Measurements from ENCODE around the gene OR10P1.
"Not testable (repeated sequence)": the region's sequence is repeated elsewhere in the genome, so short reads cannot be mapped to it uniquely, and the experiment has no call there.

Gene OR10P1

DNA sequence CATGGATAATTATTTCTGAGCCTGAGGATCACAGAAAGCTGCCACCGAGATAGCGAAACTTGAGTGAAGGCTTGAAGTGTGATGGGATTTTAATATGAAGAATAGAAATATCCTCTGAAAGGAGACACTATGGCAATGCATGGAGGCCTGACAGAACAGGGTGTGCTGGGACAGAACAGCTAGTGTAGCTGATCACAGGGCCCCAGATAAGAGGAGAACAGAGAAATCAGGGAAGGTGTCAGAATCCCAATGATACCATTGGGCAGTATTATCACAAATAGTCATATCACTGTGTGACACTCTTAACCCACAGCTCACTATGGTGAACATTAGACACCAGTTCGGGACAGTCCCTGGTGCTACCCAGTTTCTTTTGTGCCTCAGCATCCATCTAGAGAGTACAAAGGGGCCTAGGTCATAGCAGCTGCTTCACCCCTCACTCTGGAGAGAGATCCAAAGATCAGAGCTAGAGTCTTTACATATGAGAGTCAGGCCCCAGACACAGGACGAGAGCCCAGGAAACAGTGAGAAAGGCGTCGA is 506 bp upstream of the OR10P1 start:
- no peak overlapping the region for H3K4me3 ChIP-seq (ENCODE audit: low read length)
- no peaks in the 10 kb centered on the region for H3K4me1 ChIP-seq (ENCODE audit: insufficient read depth, low read length)
- H3K27me3 ChIP-seq (ENCODE audit: insufficient read depth, low read length): no peaks in the 10 kb centered on the region
- H2AFZ ChIP-seq (ENCODE audit: low read depth, low read length): no peak overlapping the region
- no peaks in the 10 kb centered on the region for H3K9me3 ChIP-seq (ENCODE audit: low read length)
- no peaks in the 10 kb centered on the region for H3K36me3 ChIP-seq (ENCODE audit: insufficient read depth, low read length)

- no peak overlapping the region for H3K4me3 ChIP-seq (ENCODE audit: low read length)
- H3K36me3 ChIP-seq (ENCODE audit: insufficient read depth, low read length): no peaks in the 10 kb centered on the region
- H2AFZ ChIP-seq (ENCODE audit: low read depth, low read length): no peak overlapping the region
- H3K9me3 ChIP-seq (ENCODE audit: low read length): no peaks in the 10 kb centered on the region
- no peaks in the 10 kb centered on the region for H3K4me1 ChIP-seq (ENCODE audit: insufficient read depth, low read length)
- H3K27me3 ChIP-seq (ENCODE audit: insufficient read depth, low read length): no peaks in the 10 kb centered on the region
These were observed 775 bp downstream of the OR10P1 start for GRCh38 chr12:55637467-55637866.

DNA sequence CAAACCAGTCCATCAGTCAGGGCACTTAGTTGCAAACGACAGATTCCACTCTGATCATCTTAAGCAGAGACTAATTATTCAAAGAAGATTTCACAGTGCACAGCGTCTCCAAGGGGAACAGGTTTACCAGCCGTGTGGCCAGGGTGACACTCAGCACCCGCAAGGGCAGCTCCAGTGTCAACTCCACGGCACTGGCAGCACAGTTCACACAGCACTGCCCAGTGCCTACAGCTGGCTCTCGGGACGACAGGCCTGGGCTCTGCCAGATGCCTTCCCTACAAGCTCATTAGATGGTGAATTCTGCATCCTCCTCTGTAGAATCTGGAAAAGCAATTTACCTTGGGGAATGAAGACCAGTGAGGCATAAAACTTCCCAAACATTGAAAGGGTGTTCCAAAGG is 4.9 kb downstream of the OR10P1 start:
- Histone ChIP-seq H2AFZ (ENCODE audit: low read depth, low read length) (no peak overlapping the region), H3K36me3 (ENCODE audit: insufficient read depth, low read length) (no peaks in the 10 kb centered on the region), H3K4me1 (ENCODE audit: insufficient read depth, low read length) (no peaks in the 10 kb centered on the region), H3K4me3 (ENCODE audit: low read length) (no peak overlapping the region), H3K27me3 (ENCODE audit: insufficient read depth, low read length) (peaks cover 5% of the 10 kb centered on the region), H3K9me3 (ENCODE audit: low read length) (peaks cover 3% of the 10 kb centered on the region)

- Histone ChIP-seq H3K36me3 (ENCODE audit: insufficient read depth, low read length) (no peaks in the 10 kb centered on the region), H2AFZ (ENCODE audit: low read depth, low read length) (no peak overlapping the region), H3K27me3 (ENCODE audit: insufficient read depth, low read length) (peaks cover 5% of the 10 kb centered on the region), H3K9me3 (ENCODE audit: low read length) (peaks cover 3% of the 10 kb centered on the region), H3K4me1 (ENCODE audit: insufficient read depth, low read length) (no peaks in the 10 kb centered on the region), H3K4me3 (ENCODE audit: low read length) (no peak overlapping the region)
These were observed 5.6 kb downstream of the OR10P1 start for GRCh38 chr12:55642267-55642666.

DNA sequence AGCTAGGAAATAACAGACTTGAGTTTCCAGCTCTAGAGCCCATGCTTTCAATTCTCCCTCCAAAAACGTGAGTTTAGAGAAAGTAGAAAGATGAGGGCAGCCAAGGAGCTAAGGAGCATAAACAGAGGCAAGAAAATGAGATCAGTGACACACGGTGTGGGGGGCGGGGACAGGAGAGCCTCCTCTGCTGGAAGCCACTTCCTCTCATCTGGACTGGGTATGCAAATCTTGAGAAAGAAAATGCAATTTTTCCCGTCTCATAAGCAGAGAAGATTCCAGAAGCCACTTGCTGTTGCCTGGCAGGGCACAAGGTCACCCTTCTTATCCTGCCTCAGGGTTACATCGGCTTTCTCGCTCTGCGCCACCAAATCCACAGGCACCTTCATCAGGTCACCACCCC is 6.0 kb downstream of the OR10P1 start:
- Histone ChIP-seq H3K27me3 (ENCODE audit: insufficient read depth, low read length) (peaks cover 5% of the 10 kb centered on the region), H3K9me3 (ENCODE audit: low read length) (peaks cover 3% of the 10 kb centered on the region), H3K4me3 (ENCODE audit: low read length) (no peak overlapping the region), H3K36me3 (ENCODE audit: insufficient read depth, low read length) (no peaks in the 10 kb centered on the region), H2AFZ (ENCODE audit: low read depth, low read length) (no peak overlapping the region), H3K4me1 (ENCODE audit: insufficient read depth, low read length) (no peaks in the 10 kb centered on the region)

- H3K9me3 ChIP-seq (ENCODE audit: low read length): peaks cover 3% of the 10 kb centered on the region
- no peak overlapping the region for H3K4me3 ChIP-seq (ENCODE audit: low read length)
- no peaks in the 10 kb centered on the region for H3K4me1 ChIP-seq (ENCODE audit: insufficient read depth, low read length)
- H3K36me3 ChIP-seq (ENCODE audit: insufficient read depth, low read length): no peaks in the 10 kb centered on the region
- peaks cover 5% of the 10 kb centered on the region for H3K27me3 ChIP-seq (ENCODE audit: insufficient read depth, low read length)
- H2AFZ ChIP-seq (ENCODE audit: low read depth, low read length): no peak overlapping the region
These were observed 7.9 kb downstream of the OR10P1 start for GRCh38 chr12:55644591-55644990.

- Histone ChIP-seq H3K27me3 (ENCODE audit: insufficient read depth, low read length) (peaks cover 5% of the 10 kb centered on the region), H3K36me3 (ENCODE audit: insufficient read depth, low read length) (no peaks in the 10 kb centered on the region), H3K9me3 (ENCODE audit: low read length) (peaks cover 3% of the 10 kb centered on the region), H2AFZ (ENCODE audit: low read depth, low read length) (no peak overlapping the region), H3K4me3 (ENCODE audit: low read length) (no peak overlapping the region), H3K4me1 (ENCODE audit: insufficient read depth, low read length) (no peaks in the 10 kb centered on the region)
These were observed 10.3 kb downstream of the OR10P1 start for GRCh38 chr12:55647027-55647426.

DNA sequence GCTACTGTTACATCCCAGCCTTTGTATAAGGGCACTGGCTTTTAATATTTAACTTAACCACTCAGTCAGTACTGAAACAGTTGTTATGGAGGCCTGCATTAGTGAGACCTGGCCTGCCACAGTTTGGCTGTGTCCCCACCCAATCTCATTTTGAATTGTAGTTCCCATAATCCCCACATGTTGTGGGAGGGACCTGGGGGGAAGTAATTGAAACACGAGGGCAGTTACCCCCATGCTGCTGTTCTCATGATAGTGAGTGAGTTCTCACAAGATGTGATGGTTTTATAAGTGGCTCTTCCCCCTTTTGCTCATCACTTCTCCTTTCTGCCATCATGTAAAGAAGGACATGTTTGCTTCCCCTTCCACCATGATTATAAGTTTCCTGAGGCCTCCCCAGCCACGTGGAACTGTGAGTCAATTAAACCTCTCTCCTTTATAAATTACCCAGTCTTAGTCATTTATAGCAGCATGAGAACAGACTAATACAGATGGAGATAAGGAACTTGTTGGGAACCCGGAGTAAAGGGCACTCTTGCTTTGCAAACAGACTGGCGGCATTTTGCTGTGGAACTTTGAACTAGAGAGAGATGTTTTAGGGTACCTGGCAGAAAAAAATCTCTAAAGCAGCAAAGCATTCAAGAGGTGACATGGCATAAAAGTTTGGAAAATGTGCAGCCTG is 14.1 kb downstream of the OR10P1 start:
- H3K36me3 ChIP-seq (ENCODE audit: insufficient read depth, low read length); H3K4me3 ChIP-seq (ENCODE audit: low read length); H3K4me1 ChIP-seq (ENCODE audit: insufficient read depth, low read length); H2AFZ ChIP-seq (ENCODE audit: low read depth, low read length); H3K27me3 ChIP-seq (ENCODE audit: insufficient read depth, low read length); H3K9me3 ChIP-seq (ENCODE audit: low read length): not testable (repeated sequence)

- H2AFZ ChIP-seq (ENCODE audit: low read depth, low read length): no peak overlapping the region
- H3K27me3 ChIP-seq (ENCODE audit: insufficient read depth, low read length): no peaks in the 10 kb centered on the region
- no peaks in the 10 kb centered on the region for H3K36me3 ChIP-seq (ENCODE audit: insufficient read depth, low read length)
- H3K4me1 ChIP-seq (ENCODE audit: insufficient read depth, low read length): no peaks in the 10 kb centered on the region
- H3K4me3 ChIP-seq (ENCODE audit: low read length): no peak overlapping the region
- peaks cover under 1% of the 10 kb centered on the region for H3K9me3 ChIP-seq (ENCODE audit: low read length)
These were observed 14.6 kb downstream of the OR10P1 start for GRCh38 chr12:55651299-55651683.

- H3K4me1 ChIP-seq (ENCODE audit: insufficient read depth, low read length): no peaks in the 10 kb centered on the region
- H3K36me3 ChIP-seq (ENCODE audit: insufficient read depth, low read length): no peaks in the 10 kb centered on the region
- H3K9me3 ChIP-seq (ENCODE audit: low read length): no peaks in the 10 kb centered on the region
- H2AFZ ChIP-seq (ENCODE audit: low read depth, low read length): no peak overlapping the region
- H3K4me3 ChIP-seq (ENCODE audit: low read length): no peak overlapping the region
- no peaks in the 10 kb centered on the region for H3K27me3 ChIP-seq (ENCODE audit: insufficient read depth, low read length)
These were observed 15.7 kb downstream of the OR10P1 start for GRCh38 chr12:55652352-55652751.

DNA sequence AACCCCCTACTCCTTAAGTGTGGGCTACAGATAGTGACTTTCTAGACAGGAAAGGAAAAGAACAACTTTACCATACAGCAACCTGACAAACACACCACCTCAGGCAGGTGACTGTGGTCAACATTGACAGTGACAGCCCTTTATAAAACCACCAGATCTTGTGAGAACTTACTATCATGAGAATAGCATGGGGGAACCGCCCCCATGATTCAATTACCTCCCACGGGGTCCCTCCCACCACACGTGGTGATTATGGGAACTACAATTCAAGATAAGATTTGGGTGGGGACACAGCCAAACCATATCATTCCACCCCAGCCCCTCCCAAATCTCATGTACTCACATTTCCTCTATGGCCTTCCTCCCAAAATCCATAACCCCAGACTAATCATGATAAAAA is 16.3 kb downstream of the OR10P1 start:
- Histone ChIP-seq H3K4me3 (ENCODE audit: low read length) (no peak overlapping the region), H2AFZ (ENCODE audit: low read depth, low read length) (no peak overlapping the region), H3K4me1 (ENCODE audit: insufficient read depth, low read length) (no peaks in the 10 kb centered on the region), H3K36me3 (ENCODE audit: insufficient read depth, low read length) (no peaks in the 10 kb centered on the region), H3K27me3 (ENCODE audit: insufficient read depth, low read length) (peaks cover 4% of the 10 kb centered on the region), H3K9me3 (ENCODE audit: low read length) (no peaks in the 10 kb centered on the region)

DNA sequence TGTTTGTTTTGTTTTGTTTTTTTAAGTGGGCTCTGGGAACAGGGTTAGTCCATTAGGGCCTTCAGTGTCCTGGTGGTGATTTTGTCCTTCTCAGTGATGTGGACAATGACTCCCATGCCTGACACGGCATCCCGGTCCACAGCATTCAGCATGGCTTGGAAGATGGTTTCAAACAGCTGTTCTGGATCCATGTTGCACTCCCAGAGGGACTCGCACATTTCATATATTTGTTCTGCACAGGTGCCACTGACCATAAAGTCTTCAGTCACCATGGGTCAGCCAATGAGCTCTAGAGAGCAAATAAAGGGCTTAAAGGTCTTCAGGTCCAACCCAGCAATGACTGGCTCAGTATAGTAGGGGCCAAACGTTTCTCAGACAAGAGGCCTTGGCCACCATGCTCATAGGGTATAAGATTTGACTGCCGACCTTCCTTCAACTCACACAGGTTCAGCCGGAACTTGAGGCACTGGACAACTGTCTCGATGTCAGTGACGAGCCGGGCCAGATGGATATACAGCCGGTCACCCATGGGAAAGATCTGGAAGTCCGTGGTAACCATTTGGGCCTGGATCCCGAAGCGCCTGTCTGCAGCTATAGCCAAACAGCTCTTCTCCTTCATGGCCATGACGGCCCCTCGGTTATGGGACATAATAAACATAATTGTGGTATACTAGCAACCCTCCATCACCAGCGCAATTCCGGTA is 18.0 kb downstream of the OR10P1 start:
- no peaks in the 10 kb centered on the region for H3K9me3 ChIP-seq (ENCODE audit: low read length)
- H3K4me3 ChIP-seq (ENCODE audit: low read length): no peak overlapping the region
- H3K4me1 ChIP-seq (ENCODE audit: insufficient read depth, low read length): no peaks in the 10 kb centered on the region
- H3K36me3 ChIP-seq (ENCODE audit: insufficient read depth, low read length): no peaks in the 10 kb centered on the region
- no peak overlapping the region for H2AFZ ChIP-seq (ENCODE audit: low read depth, low read length)
- H3K27me3 ChIP-seq (ENCODE audit: insufficient read depth, low read length): peaks cover 4% of the 10 kb centered on the region

- Histone ChIP-seq H3K36me3 (ENCODE audit: insufficient read depth, low read length) (no peaks in the 10 kb centered on the region), H3K27me3 (ENCODE audit: insufficient read depth, low read length) (peaks cover 4% of the 10 kb centered on the region), H3K4me3 (ENCODE audit: low read length) (no peak overlapping the region), H3K9me3 (ENCODE audit: low read length) (no peaks in the 10 kb centered on the region), H3K4me1 (ENCODE audit: insufficient read depth, low read length) (no peaks in the 10 kb centered on the region), H2AFZ (ENCODE audit: low read depth, low read length) (no peak overlapping the region)
These were observed 20.5 kb downstream of the OR10P1 start for GRCh38 chr12:55657212-55657611.
